GM19467 (cell line): Measurements from ENCODE around the gene CAV1.

Experiments used
- ATAC-seq: cut with Tn5 transposase; IDR thresholded peaks from one replicate; pipeline ENCODE4 v1.9.1; 2021; ENCODE audit warnings: mild to moderate bottlenecking, moderate library complexity; ENCODE audit not compliant: unreplicated experiment

Gene CAV1

DNA sequence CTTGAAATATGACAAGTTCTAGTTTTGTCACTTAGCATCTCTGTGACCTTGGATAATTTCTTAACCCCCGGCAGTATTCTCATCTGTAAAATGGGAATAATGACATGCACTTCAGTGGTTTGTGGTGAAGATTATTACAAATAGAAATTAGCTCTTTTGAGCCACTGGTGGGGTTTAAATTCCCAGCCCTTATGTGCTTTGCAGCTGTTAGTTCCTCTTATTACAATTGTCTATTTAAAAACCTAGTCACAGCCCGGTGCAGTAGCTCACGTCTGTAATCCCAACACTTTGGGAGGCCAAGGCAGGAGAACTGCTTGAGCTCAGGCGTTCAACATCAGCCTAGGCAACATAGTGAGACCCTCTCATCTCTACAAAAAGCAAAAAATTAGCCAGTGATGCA is 30.1 kb downstream of the CAV1 start:
- ATAC-seq, result no peak

DNA sequence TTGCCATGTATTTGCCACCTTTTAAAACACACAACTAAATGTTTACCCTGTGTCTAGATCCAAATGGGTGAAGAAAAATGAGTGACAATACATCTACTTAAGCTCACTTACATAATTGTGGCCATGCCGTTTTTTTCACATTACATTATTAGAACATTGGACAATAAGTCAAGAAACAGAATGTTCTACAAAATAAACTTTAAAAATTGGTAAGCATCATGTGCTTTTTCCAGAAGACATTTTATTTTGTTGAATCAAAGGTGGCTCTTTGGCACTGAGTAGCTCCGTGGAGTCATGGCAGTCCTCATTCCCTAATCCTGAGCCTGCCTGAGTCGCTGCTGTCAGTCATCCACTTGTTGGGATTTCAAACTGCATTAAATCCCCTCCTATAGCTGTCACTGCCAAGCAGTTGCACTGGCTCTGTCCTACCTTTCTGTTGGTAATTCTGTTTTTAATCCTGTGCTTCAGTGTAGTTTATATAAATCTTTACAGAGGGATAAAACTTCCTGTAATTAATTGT is 32.3 kb downstream of the CAV1 start:
- no peak for ATAC-seq

DNA sequence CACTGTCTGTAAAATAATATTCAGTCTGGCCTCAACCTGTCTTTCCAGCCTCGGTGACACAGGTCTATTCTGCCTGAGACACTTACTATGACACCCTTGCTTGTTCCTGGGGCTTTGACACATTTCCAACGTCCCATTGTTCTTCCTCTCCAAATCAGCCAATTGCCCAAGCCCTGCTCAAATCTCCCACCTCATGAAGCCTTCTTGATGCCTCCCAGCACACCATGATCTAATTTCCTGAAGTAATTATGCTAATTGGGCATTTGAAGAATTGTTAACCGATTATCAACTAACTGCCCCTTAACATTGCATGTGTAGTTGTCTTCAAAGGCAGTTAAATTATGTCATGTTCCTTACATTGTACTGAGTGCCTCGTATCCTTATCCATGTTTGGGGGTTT is 33.1 kb downstream of the CAV1 start:
- ATAC-seq, result no peak

DNA sequence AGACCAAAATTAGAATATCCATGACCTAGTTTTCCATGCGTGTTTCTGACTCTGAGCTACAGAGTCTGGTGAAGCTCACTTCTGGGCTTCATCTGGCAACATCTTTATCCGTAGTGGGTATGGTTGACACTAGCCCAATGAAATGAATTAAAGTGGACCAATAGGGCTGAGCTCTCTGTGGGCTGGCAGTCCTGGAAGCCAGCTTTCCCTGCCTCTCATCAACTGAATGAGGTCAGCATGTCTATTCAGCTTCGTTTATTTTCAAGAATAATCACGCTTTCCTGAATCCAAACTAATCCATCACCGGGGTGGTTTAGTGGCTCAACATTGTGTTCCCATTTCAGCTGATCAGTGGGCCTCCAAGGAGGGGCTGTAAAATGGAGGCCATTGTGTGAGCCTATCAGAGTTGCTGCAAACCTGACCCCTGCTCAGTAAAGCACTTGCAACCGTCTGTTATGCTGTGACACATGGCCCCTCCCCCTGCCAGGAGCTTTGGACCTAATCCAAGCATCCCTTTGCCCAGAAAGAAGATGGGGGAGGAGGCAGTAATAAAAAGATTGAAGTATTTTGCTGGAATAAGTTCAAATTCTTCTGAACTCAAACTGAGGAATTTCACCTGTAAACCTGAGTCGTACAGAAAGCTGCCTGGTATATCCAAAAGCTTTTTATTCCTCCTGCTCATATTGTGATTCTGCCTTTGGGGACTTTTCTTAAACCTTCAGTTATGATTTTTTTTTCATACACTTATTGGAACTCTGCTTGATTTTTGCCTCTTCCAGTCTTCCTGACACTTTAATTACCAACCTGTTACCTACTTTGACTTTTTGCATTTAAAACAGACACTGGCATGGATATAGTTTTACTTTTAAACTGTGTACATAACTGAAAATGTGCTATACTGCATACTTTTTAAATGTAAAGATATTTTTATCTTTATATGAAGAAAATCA is 35.5 kb downstream of the CAV1 start:
- ATAC-seq, result no peak

- no peak for ATAC-seq
Measured at GRCh38 chr7:116561697-116562483, 37.1 kb downstream of the CAV1 start.

GRCh38 chr7:116562529-116563121 is 37.8 kb downstream of the CAV1 start:
- no peak for ATAC-seq

DNA sequence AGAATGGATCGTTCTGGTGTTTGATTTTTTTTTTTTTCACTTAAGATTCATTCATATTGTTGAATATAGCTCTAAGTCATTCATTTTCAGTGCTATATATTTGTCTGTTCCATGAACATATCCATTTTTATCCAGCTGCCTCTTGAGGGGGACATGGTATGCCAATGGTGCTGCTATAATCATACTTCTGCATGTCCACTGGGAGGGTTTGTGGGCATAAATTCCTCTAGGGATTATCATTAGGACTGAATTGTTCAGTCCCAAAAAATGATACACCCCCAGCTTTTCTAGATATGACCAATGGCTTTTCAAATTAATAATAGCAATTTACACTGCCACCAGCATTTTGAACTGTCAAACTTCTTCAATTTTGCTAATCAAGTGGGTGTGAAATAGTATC is 41.1 kb downstream of the CAV1 start:
- ATAC-seq, result no peak

- no peak for ATAC-seq
Measured at GRCh38 chr7:116566666-116567065, 41.8 kb downstream of the CAV1 start.

GRCh38 chr7:116569737-116570136 is 44.9 kb downstream of the CAV1 start:
- ATAC-seq, result no peak

DNA sequence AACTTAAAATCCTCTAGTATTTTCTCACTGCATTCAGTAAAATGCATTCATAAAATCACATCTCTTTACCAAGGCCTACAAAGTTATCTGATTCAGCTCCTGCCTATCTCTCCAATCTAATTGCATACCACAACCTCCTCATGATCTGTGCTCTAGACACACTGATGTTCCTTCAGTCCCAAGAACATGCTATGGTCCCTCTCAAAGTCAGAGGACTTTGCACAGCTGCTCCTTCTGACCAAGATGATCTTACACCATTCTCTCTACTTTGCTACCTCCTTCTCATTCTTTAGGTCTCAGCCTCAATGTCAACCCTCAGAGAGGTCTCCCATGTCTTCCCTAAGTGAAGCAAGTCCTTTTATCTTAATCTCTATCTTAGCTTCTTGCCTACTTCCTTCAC is 45.5 kb downstream of the CAV1 start:
- ATAC-seq, result no peak

DNA sequence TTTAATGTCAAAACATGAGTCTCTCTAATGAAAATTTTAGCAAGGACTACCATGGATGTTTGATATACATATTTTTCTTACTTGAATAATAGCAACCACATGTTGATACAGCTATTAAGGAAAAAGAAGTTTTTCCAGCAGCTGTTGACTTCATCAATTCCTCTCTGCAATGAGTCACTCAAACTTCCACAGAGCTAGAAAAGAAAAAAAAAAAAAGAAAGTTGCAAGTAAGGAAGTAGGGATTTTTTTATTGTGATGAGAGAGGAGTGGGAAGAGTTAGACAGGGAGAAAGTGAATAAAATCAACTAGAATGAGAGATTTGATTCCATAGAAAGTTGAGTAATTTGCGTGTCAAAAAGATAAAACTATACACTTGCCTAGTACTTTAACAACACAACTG is 46.2 kb downstream of the CAV1 start:
- ATAC-seq, result no peak

DNA sequence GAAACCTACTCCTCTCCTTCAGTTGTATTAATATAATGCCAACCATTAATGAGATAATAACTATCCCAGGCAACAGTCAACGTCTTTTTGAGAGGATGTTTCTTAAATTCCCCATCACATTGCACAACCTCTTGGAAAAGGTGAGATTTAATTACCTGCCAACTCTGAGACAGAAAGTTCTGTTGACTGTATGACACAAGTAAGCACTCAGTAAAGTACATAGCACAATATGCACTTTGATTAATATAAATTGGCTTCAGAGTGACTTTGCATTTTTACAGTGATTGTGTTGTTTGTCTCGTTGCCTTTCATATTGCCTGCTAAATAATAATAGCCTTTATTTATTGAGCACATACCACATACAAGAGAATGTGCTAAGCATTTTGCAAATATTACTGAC is 46.7 kb downstream of the CAV1 start:
- ATAC-seq, result no peak

GRCh38 chr7:116572036-116572435 is 47.2 kb downstream of the CAV1 start:
- no peak for ATAC-seq

- no peak for ATAC-seq
Measured at GRCh38 chr7:116573541-116573940, 48.7 kb downstream of the CAV1 start.

DNA sequence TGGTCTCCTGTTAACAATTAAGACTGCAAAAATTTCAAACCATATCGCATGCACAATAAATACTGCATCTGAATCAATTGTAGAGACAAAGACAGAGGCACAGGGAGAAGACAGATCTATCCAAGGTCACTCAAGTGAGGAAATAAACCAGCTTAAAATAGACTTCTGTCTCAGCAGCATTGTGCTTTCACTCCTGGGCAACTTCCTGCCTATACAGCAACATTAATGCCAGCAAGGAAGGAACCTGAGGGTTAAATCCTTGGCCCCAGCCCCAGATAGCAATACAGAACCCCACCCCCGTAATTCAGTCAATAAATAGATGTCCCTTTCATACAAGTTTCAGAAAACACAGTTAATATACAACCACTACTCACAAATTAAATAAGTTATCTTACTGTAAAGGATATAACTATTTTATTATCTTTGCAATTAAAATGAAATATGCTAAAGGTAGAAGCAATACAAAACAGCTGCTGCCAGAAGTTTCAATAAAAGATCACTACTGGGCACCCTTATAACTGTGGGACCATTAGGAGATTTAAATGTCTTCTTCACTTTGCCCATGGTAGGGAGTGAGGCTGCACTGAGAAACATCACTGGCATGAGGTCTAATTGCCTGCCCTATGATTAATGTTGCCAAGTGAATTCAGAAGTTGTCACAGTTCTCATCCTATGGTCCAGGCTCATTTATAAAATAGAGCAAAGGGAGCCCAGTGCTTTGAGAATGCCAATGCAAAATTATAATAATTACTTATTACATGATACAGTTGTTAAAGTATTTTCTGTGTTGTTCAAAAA is 49.4 kb downstream of the CAV1 start:
- ATAC-seq, result no peak

GRCh38 chr7:116575853-116576252 is 51.0 kb downstream of the CAV1 start:
- ATAC-seq, result no peak

DNA sequence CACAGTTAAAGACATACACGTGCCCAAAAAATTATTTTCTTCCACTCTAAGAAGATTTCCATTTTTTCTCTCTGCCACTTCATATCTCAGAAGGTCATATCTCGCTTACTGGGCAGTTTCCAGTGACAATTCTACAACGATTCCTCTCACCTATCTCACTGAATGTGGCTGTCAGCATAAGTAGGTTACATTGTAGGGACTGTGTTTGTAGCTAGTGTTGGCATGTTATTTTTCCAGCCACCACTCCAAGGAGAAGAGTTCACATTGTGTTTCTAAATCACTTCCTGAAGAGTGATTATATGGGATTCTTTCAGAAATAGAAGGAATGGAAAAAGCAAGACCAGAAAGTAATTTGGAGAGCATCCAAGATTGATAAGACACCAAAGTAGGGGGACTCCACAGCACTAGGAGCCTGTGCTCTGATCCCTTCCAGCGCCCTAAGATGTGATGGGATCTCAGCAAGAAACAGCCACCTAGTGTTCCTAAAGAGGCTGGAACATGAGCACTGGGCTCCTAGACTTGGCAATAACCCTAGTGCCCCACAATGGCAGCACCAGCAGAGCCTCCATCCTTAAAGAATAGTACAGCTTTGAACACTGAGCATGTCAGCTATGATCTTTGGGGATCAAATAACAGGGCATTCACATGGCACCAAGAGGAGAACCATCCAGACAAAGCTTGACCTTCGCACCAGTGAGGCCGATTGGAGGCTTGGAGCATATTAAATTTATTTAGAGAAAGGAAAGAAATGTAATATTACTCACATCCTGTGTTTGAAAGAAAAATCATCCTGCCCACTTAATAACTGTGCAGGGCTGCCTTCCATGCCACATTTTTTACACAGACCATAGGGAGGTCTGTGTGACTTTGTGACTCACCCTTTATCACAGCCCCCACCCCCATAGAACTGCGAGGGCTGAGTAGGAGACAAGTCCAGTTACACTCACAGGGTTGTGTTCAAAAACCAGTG is 51.8 kb downstream of the CAV1 start:
- ATAC-seq, result peak; percentile 10

DNA sequence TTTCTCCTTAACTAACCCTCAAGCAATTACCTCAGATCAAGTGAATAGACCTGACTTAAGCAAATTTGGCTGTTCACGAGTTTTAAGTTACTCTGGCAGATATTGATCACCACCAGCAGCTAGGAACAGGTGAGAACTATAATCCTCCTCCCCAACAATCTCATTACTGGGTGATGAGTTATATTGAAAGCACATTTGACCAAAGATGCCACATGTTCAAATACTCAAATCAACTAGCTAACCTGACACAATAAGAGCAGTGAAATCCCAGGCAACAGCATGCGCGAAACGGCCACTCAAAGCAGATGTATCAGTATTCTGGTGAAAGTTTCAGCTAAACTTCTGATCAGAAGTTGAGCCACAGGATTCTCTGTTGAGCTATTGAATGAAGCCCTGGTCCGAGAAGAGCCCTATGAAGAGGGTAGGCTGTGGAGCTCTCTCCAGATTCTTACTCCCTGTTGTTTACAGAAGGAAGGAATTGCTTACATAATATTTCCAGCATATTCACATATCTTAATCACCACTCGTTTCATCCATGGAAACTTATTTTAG is 52.6 kb downstream of the CAV1 start:
- ATAC-seq, result peak; percentile 51

DNA sequence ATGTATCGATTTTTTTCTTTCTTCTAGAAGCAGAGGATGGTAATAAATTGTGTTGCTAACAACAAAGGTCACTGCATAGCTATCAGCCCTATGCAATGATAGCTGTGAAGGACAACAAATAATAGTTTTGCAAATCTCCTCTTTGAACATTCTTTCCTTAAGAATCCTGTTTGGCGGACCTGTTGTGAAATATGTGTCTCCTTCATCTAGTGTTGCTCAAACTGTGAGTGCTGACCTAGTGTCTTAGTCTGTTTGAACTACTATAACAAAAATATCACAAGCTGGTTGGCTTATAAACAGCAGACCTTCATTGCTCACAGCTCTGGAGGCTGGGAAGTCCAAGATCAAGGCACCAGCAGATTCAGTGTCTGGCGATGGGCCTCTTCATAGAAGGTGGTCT is 53.7 kb downstream of the CAV1 start:
- no peak for ATAC-seq
